GM12874 (cell line): Measurements from ENCODE around the gene PAOX.

Experiments
- CTCF ChIP-seq: IDR thresholded peaks from 2 replicates; pipeline ENCODE4 v1.5.1; 2011; ENCODE audit warnings: low read depth, mild to moderate bottlenecking, control low read depth, low read length, moderate library complexity; ENCODE audit not compliant: insufficient read depth

Gene PAOX

GRCh38 chr10:133401981-133402725 is 23.1 kb downstream of the PAOX start:
- no peak for TF ChIP-seq CTCF

- no peak for TF ChIP-seq CTCF
These were observed 24.3 kb downstream of the PAOX start for GRCh38 chr10:133403359-133403758.

- no peak for TF ChIP-seq CTCF
These were observed 24.7 kb downstream of the PAOX start for GRCh38 chr10:133403784-133404183.

- TF ChIP-seq CTCF, result no peak
These were observed 26.2 kb downstream of the PAOX start for GRCh38 chr10:133405272-133405671.

- no peak for TF ChIP-seq CTCF
These were observed 26.9 kb downstream of the PAOX start for GRCh38 chr10:133405844-133406527.

GRCh38 chr10:133411523-133412380 is 32.7 kb downstream of the PAOX start:
- TF ChIP-seq CTCF, result no peak

GRCh38 chr10:133412381-133412711 is 33.3 kb downstream of the PAOX start:
- no peak for TF ChIP-seq CTCF
